GM12891 (cell line): ENCODE measurements around the gene FILIP1L.

Source experiments
- POLR2A ChIP-seq: IDR thresholded peaks from 2 replicates; pipeline ENCODE4 v1.6.1; 2011; ENCODE audit warnings: low read depth, low read length, control low read depth
- POLR2AphosphoS5 ChIP-seq: IDR thresholded peaks from 2 replicates; pipeline ENCODE4 v1.6.1; 2011; ENCODE audit warnings: low read depth, low read length, control low read depth
- SPI1 ChIP-seq: IDR thresholded peaks from 2 replicates; pipeline ENCODE4 v1.6.1; 2011; ENCODE audit warnings: low read depth, low read length, control low read depth
- TAF1 ChIP-seq: IDR thresholded peaks from 2 replicates; pipeline ENCODE4 v1.6.1; 2011; ENCODE audit warnings: low read depth, low read length, control low read depth

- TF ChIP-seq POLR2AphosphoS5 (no peak), POLR2A (no peak), TAF1 (no peak), SPI1 (no peak)
Measured at GRCh38 chr3:100097919-100098783, 16.1 kb downstream of the FILIP1L start.
